SH-SY5Y (cell line): Measurements from ENCODE around the gene HADH.

Experiments
- GATA2 ChIP-seq: IDR thresholded peaks from 2 replicates; pipeline ENCODE4 v1.6.1; 2011; ENCODE audit warnings: mild to moderate bottlenecking, low read depth, low read length
- GATA3 ChIP-seq: IDR thresholded peaks from 2 replicates; pipeline ENCODE4 v1.6.1; 2011; ENCODE audit warnings: low read depth, mild to moderate bottlenecking, low read length, moderate library complexity

- TF ChIP-seq GATA3, result no peak
- TF ChIP-seq GATA2, result peak; percentile 6; the same call in 1 of the 2 replicates
These were observed at the start of gene HADH for GRCh38 chr4:107989537-107990386.
